Gastroesophageal sphincter (tissue), 4 donors: ENCODE results near the gene ZBTB5. TPM values are rescaled to one million over a fixed set of nuclear protein-coding genes. Genes with fewer than 3 reads are reported as not detected.
A peak's percentile ranks its signal among the peaks of the same experiment; 100 is the strongest.
"Not testable (repeated sequence)": the region's sequence is repeated elsewhere in the genome, so short reads cannot be mapped to it uniquely, and the experiment has no call there.

ENCODE experiments used
- ATAC-seq: fragments of 150-250 bp; one replicate; pipeline ENCODE4 v1.9.1; 2016; ENCODE audit warnings: mild to moderate bottlenecking, moderate library complexity
- H3K27ac ChIP-seq, 4 donors: fragments of 200-600 bp; sonication (generic) in 3 of 4; 1 replicate in 3 of 4; 2 replicates in 1 of 4; pipeline ENCODE4 v1.5.1; 2016 to 2019
- H3K27me3 ChIP-seq: fragments of 200-600 bp; sonication (generic); one replicate; pipeline ENCODE4 v1.5.1; 2019
- H3K36me3 ChIP-seq, 2 donors: fragments of 200-600 bp; sonication (generic); one replicate each; pipeline ENCODE4 v1.5.1; 2019; ENCODE audit warnings: control low read depth in 1 of 2
- H3K4me1 ChIP-seq, 3 donors: fragments of 200-600 bp; sonication (generic); 1 replicate in 2 of 3; 2 replicates in 1 of 3; pipeline ENCODE4 v1.5.1; 2016 to 2019; ENCODE audit warnings: control low read depth in 2 of 3
- H3K4me3 ChIP-seq, 2 donors: fragments of 200-600 bp; sonication (generic); one replicate each; pipeline ENCODE4 v1.5.1; 2019; ENCODE audit warnings: mild to moderate bottlenecking in 1 of 2, moderate library complexity in 1 of 2
- H3K9me3 ChIP-seq, 3 donors: fragments of 200-600 bp; sonication (generic); one replicate each; pipeline ENCODE4 v1.5.1; 2017 to 2019; ENCODE audit warnings: control low read depth in 2 of 3
- CTCF ChIP-seq, 4 experiments: fragments of 200-600 bp in 2 of 4; fragments of 450-650 bp in 2 of 4; sonication (generic) in 1 of 4; IDR thresholded peaks; one replicate each; pipeline ENCODE4 v1.5.1; 2017 to 2019; ENCODE audit warnings: antibody characterized with exemption in 4 of 4, mild to moderate bottlenecking in 2 of 4, moderate library complexity in 2 of 4
- EP300 ChIP-seq: sonication (generic); formaldehyde crosslinking; IDR thresholded peaks from one replicate; pipeline ENCODE4 v1.6.1; 2017; ENCODE audit warnings: antibody characterized with exemption, mild to moderate bottlenecking
- POLR2A ChIP-seq, 2 donors: fragments of 450-650 bp; IDR thresholded peaks; one replicate each; pipeline ENCODE4 v1.6.1; 2017; ENCODE audit warnings: antibody characterized with exemption in 2 of 2, mild to moderate bottlenecking in 2 of 2, moderate library complexity in 1 of 2
- POLR2AphosphoS5 ChIP-seq: sonication (generic); formaldehyde crosslinking; IDR thresholded peaks from one replicate; pipeline ENCODE4 v1.6.1; 2017; ENCODE audit warnings: antibody characterized with exemption
- whole genome bisulfite sequencing, 2 donors: methylation state at CpG; one replicate each; pipeline ENCODE4 v1.1.5; 2018; ENCODE audit warnings: low coverage in 1 of 2; 5-methylcytosine and 5-hydroxymethylcytosine counted together
- total RNA-seq, 4 donors: library from RNA; depleted of rRNA; stranded (reverse); fragments of >200 nt; gene quantifications; one replicate each; pipeline ENCODE4 v1.1.0, GENCODE V29; 2016

Gene ZBTB5
- total RNA-seq, 4 donors from 2014 or later: 12.3 to 15.8 (median 13.5) TPM

- no peak for TF ChIP-seq EP300
- Histone ChIP-seq H3K4me1 (peaks cover 0 to 34% (median 8%) of the 10 kb centered on the region in 3 donors), H3K27ac (no peak overlapping the region), H3K4me3 (no peak overlapping the region), H3K9me3 (no peaks in the 10 kb centered on the region), H3K27me3 (no peaks in the 10 kb centered on the region), H3K36me3 (peaks cover 0 to 88% of the 10 kb centered on the region in 2 donors)
- WGBS, 2 donors: 60 to 88% methylated on average over 1 to 4 of the region's 17 CpGs
- no peak for ATAC-seq
Observed at GRCh38 chr9:37429441-37430285, 35.6 kb downstream of the ZBTB5 start.

- peaks cover 0 to 78% of the 10 kb centered on the region in 2 donors for H3K36me3 ChIP-seq
- ATAC-seq: no peak
- no peak overlapping the region for H3K4me3 ChIP-seq
- 86% methylated on average over 1 of the region's 14 CpGs; no CpG with 5 or more reads in 1 of the 2 donors for WGBS, 2 donors
- no peaks in the 10 kb centered on the region for H3K9me3 ChIP-seq
- no peak overlapping the region for H3K27ac ChIP-seq
- TF ChIP-seq POLR2AphosphoS5: no peak
- no peak for TF ChIP-seq POLR2A (IDR thresholded peaks at IDR 0.05)
- no peak for TF ChIP-seq CTCF (IDR thresholded peaks at IDR 0.05)
- no peak for TF ChIP-seq EP300
- no peaks in the 10 kb centered on the region for H3K27me3 ChIP-seq
- H3K4me1 ChIP-seq: peaks cover 3 to 35% (median 20%) of the 10 kb centered on the region in 3 donors
Observed at GRCh38 chr9:37428345-37428744, 36.9 kb downstream of the ZBTB5 start.

GRCh38 chr9:37426846-37427245 lies 38.4 kb downstream of the ZBTB5 start:
- Histone ChIP-seq H3K4me3 (no peak overlapping the region), H3K27me3 (no peaks in the 10 kb centered on the region), H3K36me3 (peaks cover 0 to 67% of the 10 kb centered on the region in 2 donors), H3K4me1 (peaks cover 3 to 31% (median 22%) of the 10 kb centered on the region in 3 donors), H3K27ac (no peak overlapping the region), H3K9me3 (no peaks in the 10 kb centered on the region)
- 88 to 91% methylated on average over 5 of the region's 6 CpGs for WGBS, 2 donors
- TF ChIP-seq CTCF (IDR thresholded peaks at IDR 0.05): no peak
- TF ChIP-seq POLR2AphosphoS5: no peak
- no peak for TF ChIP-seq EP300
- TF ChIP-seq POLR2A (IDR thresholded peaks at IDR 0.05): no peak
- ATAC-seq: no peak

- H3K4me3 ChIP-seq, H3K9me3 ChIP-seq, H3K27me3 ChIP-seq, H3K27ac ChIP-seq, ATAC-seq: not testable (repeated sequence)
- WGBS, 2 donors: 90% methylated on average over 6 of the region's 15 CpGs; no CpG with 5 or more reads in 1 of the 2 donors
- H3K36me3 ChIP-seq: peaks cover 0 to 65% of the 10 kb centered on the region in 2 donors
- peaks cover 3 to 34% (median 22%) of the 10 kb centered on the region in 3 donors for H3K4me1 ChIP-seq
Observed at GRCh38 chr9:37426431-37426830, 38.8 kb downstream of the ZBTB5 start.

DNA sequence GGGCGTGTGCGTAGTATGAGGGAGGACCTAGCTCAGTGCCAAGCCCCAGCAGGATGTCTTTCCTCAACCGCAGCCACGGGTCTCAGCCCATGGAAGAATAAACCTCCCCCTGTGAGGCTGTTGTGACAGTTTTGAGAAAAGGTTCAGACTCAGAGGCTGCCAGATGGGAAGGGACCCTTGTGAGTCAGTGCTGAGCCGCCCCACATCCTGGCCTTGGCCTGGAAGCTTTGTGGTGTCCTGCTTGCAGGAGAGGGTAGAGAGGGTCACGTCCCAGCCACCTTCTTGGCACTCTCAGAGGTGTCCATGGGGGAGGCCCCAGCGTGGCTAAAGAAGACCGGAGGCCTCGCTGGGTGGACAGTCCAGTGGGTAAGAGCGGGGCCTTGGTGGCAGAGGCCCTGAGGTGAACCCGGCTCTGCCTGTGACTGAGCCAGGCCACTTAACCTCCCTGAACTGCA lies 39.9 kb downstream of the ZBTB5 start:
- ATAC-seq: no peak
- peaks cover 3 to 34% (median 22%) of the 10 kb centered on the region in 3 donors for H3K4me1 ChIP-seq
- WGBS, 2 donors: no CpG with 5 or more reads among the region's 11 CpGs
- H3K36me3 ChIP-seq: peaks cover 0 to 55% of the 10 kb centered on the region in 2 donors
- no peak for TF ChIP-seq CTCF (IDR thresholded peaks at IDR 0.05)
- TF ChIP-seq EP300: no peak
- no peak for TF ChIP-seq POLR2A (IDR thresholded peaks at IDR 0.05)
- TF ChIP-seq POLR2AphosphoS5: no peak
- peak overlapping the region in 2 of 4 donors; percentile 4 to 29 for H3K27ac ChIP-seq
- no peaks in the 10 kb centered on the region for H3K27me3 ChIP-seq
- H3K9me3 ChIP-seq: no peaks in the 10 kb centered on the region
- H3K4me3 ChIP-seq: no peak overlapping the region
